GM12878 (cell line): ENCODE measurements around the gene SLC15A1. TPM values are rescaled to one million over a fixed set of nuclear protein-coding genes. Genes with fewer than 3 reads are reported as not detected.
"Not testable (repeated sequence)": the region's sequence is repeated elsewhere in the genome, so short reads cannot be mapped to it uniquely, and the experiment has no call there.

ENCODE experiments used
- ATAC-seq: fragments of 200-7000 bp; cut with Tn5 transposase; 3 replicates; pipeline ENCODE4 v1.9.1; 2020; ENCODE audit warnings: mild to moderate bottlenecking, moderate library complexity
- BruUV-seq: library from RNA; stranded (reverse); fragments of 400-500 nt; replicated peaks from 2 replicates; lab custom pipeline; 2021; lab: Mats Ljungman, UMichigan
- CTCF ChIA-PET: fragments of 300-600 bp; sonication (Branson Sonifier 250); formaldehyde crosslinking; extraction: SDS; loops from one replicate; lab custom pipeline; 2021; ENCODE audit warnings: inconsistent platforms; lab: Yijun Ruan, JAX
- POLR2A ChIA-PET: fragments of 350-600 bp; formaldehyde crosslinking; extraction: SDS; loops from one replicate; lab custom pipeline; 2021; ENCODE audit warnings: inconsistent platforms; lab: Charles Lee
- RAD21 ChIA-PET: fragments of 300-600 bp; sonication (Branson Sonifier 250); formaldehyde crosslinking; loops from one replicate; lab custom pipeline; 2023; ENCODE audit warnings: antibody characterized with exemption; ENCODE audit not compliant: unreplicated experiment; lab: Charles Lee
- SMC1A ChIA-PET: fragments of 300-600 bp; sonication (Branson Sonifier 250); formaldehyde crosslinking; loops from one replicate; lab custom pipeline; 2023; ENCODE audit not compliant: unreplicated experiment, uncharacterized antibody; lab: Charles Lee
- DNase-seq: peaks from one replicate; pipeline ENCODE4 v3.0.0-alpha.2; 2011; ENCODE audit warnings: low read depth, low spot score
- FAIRE-seq: peaks from 3 replicates; lab custom pipeline; 2011; peaks lifted over from hg19 to GRCh38; lab: Jason Lieb, UNC
- H2AFZ ChIP-seq: 2 replicates; pipeline ENCODE4 v1.6.0; 2011; ENCODE audit warnings: low read depth, low read length, control low read depth; ENCODE audit not compliant: control insufficient read depth
- H3K27ac ChIP-seq: 2 replicates; pipeline ENCODE4 v1.5.1; 2011; ENCODE audit warnings: control low read depth; ENCODE audit not compliant: control insufficient read depth, insufficient read depth
- H3K27me3 ChIP-seq, 2 experiments: replicated peaks in 1 of 2; 2 replicates each; pipeline versions ENCODE4 v1.6.0 to v1.6.1; 2011; ENCODE audit warnings: low read length in 1 of 2; ENCODE audit not compliant: control insufficient read depth in 2 of 2, insufficient read depth in 2 of 2
- H3K36me3 ChIP-seq, 2 experiments: 2 replicates each; pipeline ENCODE4 v1.5.1; 2011; ENCODE audit warnings: low read length in 1 of 2; ENCODE audit not compliant: control insufficient read depth in 2 of 2, insufficient read depth in 2 of 2
- H3K4me1 ChIP-seq: 2 replicates; pipeline ENCODE4 v1.6.1; 2011; ENCODE audit warnings: mild to moderate bottlenecking, low read length, moderate library complexity, mixed read lengths; ENCODE audit not compliant: control insufficient read depth, insufficient read depth
- H3K4me2 ChIP-seq: 2 replicates; pipeline ENCODE4 v1.6.0; 2011; ENCODE audit warnings: control low read depth; ENCODE audit not compliant: control insufficient read depth, insufficient read depth
- H3K4me3 ChIP-seq: fragments of 200-600 bp; sonication (generic); 2 replicates; pipeline ENCODE4 v1.5.1; 2016
- H3K79me2 ChIP-seq: 2 replicates; pipeline ENCODE4 v1.6.0; 2011; ENCODE audit warnings: low read length; ENCODE audit not compliant: control insufficient read depth, insufficient read depth
- H3K9ac ChIP-seq: 2 replicates; pipeline ENCODE4 v1.8.0; 2011; ENCODE audit warnings: low read length, control low read depth, mixed read lengths; ENCODE audit not compliant: control insufficient read depth, insufficient read depth
- H3K9me3 ChIP-seq: replicated peaks from 3 replicates; pipeline ENCODE4 v1.5.1; 2011; ENCODE audit warnings: mild to moderate bottlenecking, low read length; ENCODE audit not compliant: control insufficient read depth, insufficient read depth
- H4K20me1 ChIP-seq: 2 replicates; pipeline ENCODE4 v1.6.0; 2011; ENCODE audit not compliant: control insufficient read depth, insufficient read depth
- CHD1 ChIP-seq: IDR thresholded peaks from 2 replicates; pipeline ENCODE4 v1.6.1; 2012; ENCODE audit warnings: low read depth, low read length, improper control_type of control experiment
- GATAD2B ChIP-seq: fragments of 450-650 bp; conservative IDR thresholded peaks from 2 replicates; pipeline ENCODE4 v1.6.1; 2017; ENCODE audit warnings: low read depth, mild to moderate bottlenecking, moderate library complexity
- MEF2A ChIP-seq: IDR thresholded peaks from 2 replicates; pipeline ENCODE4 v1.6.1; 2011; ENCODE audit warnings: low read depth, mild to moderate bottlenecking, low read length, moderate library complexity; ENCODE audit not compliant: insufficient read depth
- MXI1 ChIP-seq: fragments of 150-350 bp; IDR thresholded peaks from 2 replicates; pipeline ENCODE4 v1.6.1; 2011; ENCODE audit warnings: low read depth, mild to moderate bottlenecking, inconsistent platforms, low read length, improper control_type of control experiment
- RELB ChIP-seq: fragments of 450-650 bp; IDR thresholded peaks from 2 replicates; pipeline ENCODE4 v1.6.1; 2017; ENCODE audit warnings: low read depth, mild to moderate bottlenecking, moderate library complexity
- SMC3 ChIP-seq: IDR thresholded peaks from 2 replicates; pipeline ENCODE4 v1.6.1; 2011; ENCODE audit warnings: low read length, improper control_type of control experiment, borderline replicate concordance
- TARDBP ChIP-seq: IDR thresholded peaks from 2 replicates; pipeline ENCODE4 v1.6.1; 2016; ENCODE audit warnings: borderline replicate concordance
- ZNF687 ChIP-seq: fragments of 450-650 bp; IDR thresholded peaks from 2 replicates; pipeline ENCODE4 v1.6.1; 2017; ENCODE audit warnings: mild to moderate bottlenecking, moderate library complexity
- WGBS: methylation state at CpG from one replicate; pipeline ENCODE4 v1.1.6; 2016; ENCODE audit warnings: low lambda C conversion rate; ENCODE audit not compliant: insufficient replicate concordance, insufficient coverage; ENCODE audit errors: missing lambda C conversion rate; 5-methylcytosine and 5-hydroxymethylcytosine counted together
- in situ Hi-C: fragments of 300-500 bp; cut with MboI; formaldehyde crosslinking; loops from 9 replicates; pipeline ENCODE4 v1.14.3; 2018; ENCODE audit warnings: mixed read lengths
- intact Hi-C: fragments of 100-400 bp; cut with micrococcal nuclease; formaldehyde crosslinking; loops from one replicate; pipeline ENCODE4 v1.14.2; 2022; ENCODE audit not compliant: unreplicated experiment
- polyA plus RNA-seq, 11 experiments: library from polyadenylated mRNA; depleted of rRNA in 4 of 11; unstranded in 6 of 11; stranded (reverse) in 5 of 11; fragments of >200 nt; fragmentation: Nextera tagmentation in 4 of 11; fragmentation: Illumina TruSeq in 1 of 11; extraction: Ambion mirVana in 4 of 11; extraction: Trizol in 1 of 11; gene quantifications; 1 replicate in 1 of 11; 2 replicates in 10 of 11; pipeline versions ENCODE4 v1.2.1 to v1.2.3, GENCODE V29; 2011 to 2016; ENCODE audit warnings: inconsistent platforms in 2 of 11, missing spikeins in 2 of 11, low read depth in 1 of 11
- total RNA-seq, 4 experiments: library from RNA; depleted of rRNA in 3 of 4; stranded (reverse); fragments of >200 nt in 3 of 4; fragmentation: Illumina TruSeq in 1 of 4; extraction: Trizol in 1 of 4; gene quantifications; 2 replicates each; pipeline versions ENCODE4 v1.2.1 to v1.2.3, GENCODE V29; 2013 to 2021
- TF ChIP-seq, protein P1 (sequence below): fragments of 150-350 bp; IDR thresholded peaks from 2 replicates; pipeline ENCODE4 v1.6.1; 2014; ENCODE audit warnings: mild to moderate bottlenecking, low read depth, low read length

SLC15A1 gene
- total and polyA plus RNA-seq, 10 of the 15 experiments (the other 5 are each of a cell fraction or from before 2014, with no cell fraction given) = not detected

DNA sequence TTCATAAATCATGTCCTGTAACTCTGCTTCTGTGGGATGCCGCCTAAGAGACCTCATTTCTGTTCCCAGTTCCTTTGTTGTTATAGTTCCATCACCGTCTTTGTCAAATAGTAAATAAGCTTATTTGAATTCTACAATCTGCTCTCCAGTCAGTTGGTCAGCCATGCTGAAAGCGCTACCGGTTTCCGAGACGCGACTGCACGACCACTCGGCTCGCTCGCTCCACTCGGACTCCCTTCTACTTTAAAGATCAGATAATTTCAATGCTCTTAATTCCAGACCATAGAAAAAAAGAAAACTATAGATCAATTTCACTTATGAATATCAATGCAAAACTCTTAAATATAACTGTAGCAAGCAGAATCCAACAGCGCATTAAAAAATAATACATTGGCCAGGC is 111.4 kb downstream of the SLC15A1 start:
- intact Hi-C loops = no loop called here
- no peak overlapping the region for H3K4me3 ChIP-seq
- in situ Hi-C loops = no loop called here
- no peaks in the 10 kb centered on the region for H3K9me3 ChIP-seq
- H3K4me2 ChIP-seq = no peak overlapping the region
- H2AFZ ChIP-seq = no peak overlapping the region
- H3K27me3 ChIP-seq = no peaks in the 10 kb centered on the region
- H3K36me3 ChIP-seq = no peaks in the 10 kb centered on the region
- DNase-seq = no peak
- ChIA-PET POLR2A (no interaction called here), SMC1A (no interaction called here), CTCF (no interaction called here), RAD21 (no interaction called here)
- H3K27ac ChIP-seq = no peak overlapping the region
- no peak overlapping the region for H3K9ac ChIP-seq
- no peaks in the 10 kb centered on the region for H3K4me1 ChIP-seq
- TF ChIP-seq SMC3 (no peak), GATAD2B (no peak), CHD1 (no peak), ZNF687 (no peak), TARDBP (no peak), MEF2A (no peak), MXI1 (no peak), RELB (no peak)
- TF ChIP-seq, protein P1, sequence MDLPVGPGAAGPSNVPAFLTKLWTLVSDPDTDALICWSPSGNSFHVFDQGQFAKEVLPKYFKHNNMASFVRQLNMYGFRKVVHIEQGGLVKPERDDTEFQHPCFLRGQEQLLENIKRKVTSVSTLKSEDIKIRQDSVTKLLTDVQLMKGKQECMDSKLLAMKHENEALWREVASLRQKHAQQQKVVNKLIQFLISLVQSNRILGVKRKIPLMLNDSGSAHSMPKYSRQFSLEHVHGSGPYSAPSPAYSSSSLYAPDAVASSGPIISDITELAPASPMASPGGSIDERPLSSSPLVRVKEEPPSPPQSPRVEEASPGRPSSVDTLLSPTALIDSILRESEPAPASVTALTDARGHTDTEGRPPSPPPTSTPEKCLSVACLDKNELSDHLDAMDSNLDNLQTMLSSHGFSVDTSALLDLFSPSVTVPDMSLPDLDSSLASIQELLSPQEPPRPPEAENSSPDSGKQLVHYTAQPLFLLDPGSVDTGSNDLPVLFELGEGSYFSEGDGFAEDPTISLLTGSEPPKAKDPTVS = no peak
- no peak for FAIRE-seq
- H3K79me2 ChIP-seq = no peaks in the 10 kb centered on the region
- no peaks in the 10 kb centered on the region for H4K20me1 ChIP-seq
- no TSS peak for BruUV-seq
- WGBS = 81% methylated on average over 13 of the region's 13 CpGs
- no peak for ATAC-seq

GRCh38 chr13:98639785-98640184 is 112.7 kb downstream of the SLC15A1 start:
- DNase-seq, BruUV-seq, H3K4me3 ChIP-seq, POLR2A ChIA-PET, H3K9me3 ChIP-seq, RAD21 ChIA-PET, H3K79me2 ChIP-seq, intact Hi-C loops, H4K20me1 ChIP-seq, H3K4me2 ChIP-seq, CTCF ChIA-PET, in situ Hi-C loops, H3K4me1 ChIP-seq, H3K27ac ChIP-seq, H3K36me3 ChIP-seq, ATAC-seq, FAIRE-seq, H2AFZ ChIP-seq, H3K27me3 ChIP-seq, H3K9ac ChIP-seq: not testable (repeated sequence)
- 18% methylated on average over 4 of the region's 4 CpGs for WGBS
- SMC1A ChIA-PET = interaction anchor here (1.0 kb wide), 1 partner anchor 11 kb away, joined by 3 read pairs; no protein-coding TSS in a partner anchor
